A673 (cell line): ENCODE data around the gene TBC1D2. TPM values are rescaled to one million over a fixed set of nuclear protein-coding genes. Genes with fewer than 3 reads are reported as not detected.

ENCODE experiments used
- BruUV-seq: library from RNA; stranded (reverse); fragments of 400-500 nt; replicated peaks from 2 replicates; lab custom pipeline; 2021; lab: Mats Ljungman, UMichigan
- CTCF ChIA-PET: fragments of 300-600 bp; sonication (Branson Sonifier 250); formaldehyde crosslinking; loops from one replicate; lab custom pipeline; 2022; ENCODE audit warnings: antibody characterized with exemption; lab: Charles Lee
- POLR2A ChIA-PET: fragments of 300-600 bp; sonication (Branson Sonifier 250); formaldehyde crosslinking; loops from one replicate; lab custom pipeline; 2022; ENCODE audit warnings: antibody characterized with exemption; ENCODE audit not compliant: low non-redundant PET; lab: Charles Lee
- DNase-seq: peaks from one replicate; pipeline ENCODE4 v3.0.0-alpha.2; 2015; ENCODE audit warnings: low spot score
- H3K27ac ChIP-seq: fragments of 200-600 bp; sonication (generic); 2 replicates; pipeline ENCODE4 v1.5.1; 2016; ENCODE audit warnings: mixed run types, low read depth, mild to moderate bottlenecking, mixed read lengths, antibody characterized with exemption, low read length; ENCODE audit not compliant: poor library complexity, severe bottlenecking
- H3K27me3 ChIP-seq: fragments of 200-600 bp; sonication (generic); replicated peaks from 2 replicates; pipeline ENCODE4 v1.6.1; 2017; ENCODE audit warnings: mixed run types, low read depth, mild to moderate bottlenecking, mixed read lengths, antibody characterized with exemption, low read length; ENCODE audit not compliant: insufficient read depth, poor library complexity
- H3K36me3 ChIP-seq: fragments of 200-600 bp; sonication (generic); 2 replicates; pipeline ENCODE4 v1.6.1; 2016; ENCODE audit warnings: mixed run types, mild to moderate bottlenecking, mixed read lengths, antibody characterized with exemption, low read length; ENCODE audit not compliant: insufficient read depth, poor library complexity, severe bottlenecking
- H3K4me1 ChIP-seq: fragments of 200-600 bp; sonication (generic); 2 replicates; pipeline ENCODE4 v1.6.1; 2017; ENCODE audit warnings: mixed run types, mild to moderate bottlenecking, mixed read lengths, antibody characterized with exemption, low read length; ENCODE audit not compliant: insufficient read depth, poor library complexity, severe bottlenecking
- H3K4me3 ChIP-seq: fragments of 200-600 bp; sonication (generic); 2 replicates; pipeline ENCODE4 v1.5.1; 2016; ENCODE audit warnings: low read depth, mixed run types, mild to moderate bottlenecking, mixed read lengths, low read length; ENCODE audit not compliant: poor library complexity, severe bottlenecking
- H3K9me3 ChIP-seq: fragments of 200-600 bp; sonication (generic); 2 replicates; pipeline ENCODE4 v1.6.1; 2016; ENCODE audit warnings: mixed run types, low read depth, mild to moderate bottlenecking, mixed read lengths, antibody characterized with exemption, low read length; ENCODE audit not compliant: poor library complexity, severe bottlenecking
- CTCF ChIP-seq: fragments of 300-800, 200-600 bp; sonication (generic); conservative IDR thresholded peaks from 2 replicates; pipeline ENCODE4 v1.5.1; 2017; ENCODE audit warnings: low read depth, mild to moderate bottlenecking, antibody characterized with exemption, low read length, moderate library complexity, mixed read lengths
- EZH2 ChIP-seq: fragments of 200-600 bp; sonication (generic); IDR thresholded peaks from 2 replicates; pipeline ENCODE4 v1.6.1; 2017; ENCODE audit warnings: borderline replicate concordance, low read depth, mild to moderate bottlenecking, mixed read lengths, antibody characterized with exemption, low read length; ENCODE audit not compliant: poor library complexity, severe bottlenecking
- intact Hi-C: fragments of 100-400 bp; cut with micrococcal nuclease; formaldehyde crosslinking; loops from one replicate; pipeline ENCODE4 v1.10.0; 2022; ENCODE audit not compliant: unreplicated experiment
- total RNA-seq: library from RNA; stranded (reverse); gene quantifications from 2 replicates; pipeline ENCODE4 v1.2.3, GENCODE V29; 2021

TBC1D2 gene
- total RNA-seq, 1 experiment from 2014 or later: 3.2 TPM

- POLR2A ChIA-PET: no interaction called here
- no peaks in the 10 kb centered on the region for H3K27me3 ChIP-seq
- intact Hi-C loops: no loop called here
- BruUV-seq: no TSS peak
- no peak for DNase-seq
- CTCF ChIA-PET: no interaction called here
- no peak overlapping the region for H3K27ac ChIP-seq
- H3K4me3 ChIP-seq: no peak overlapping the region
- H3K9me3 ChIP-seq: no peaks in the 10 kb centered on the region
- no peaks in the 10 kb centered on the region for H3K36me3 ChIP-seq
- no peaks in the 10 kb centered on the region for H3K4me1 ChIP-seq
- TF ChIP-seq EZH2: no peak
- TF ChIP-seq CTCF: no peak
Measured at GRCh38 chr9:98202252-98202651, 53.2 kb downstream of the TBC1D2 start.

- ChIA-PET POLR2A (no interaction called here), CTCF (no interaction called here)
- DNase-seq: no peak
- Histone ChIP-seq H3K27me3 (no peaks in the 10 kb centered on the region), H3K4me1 (no peaks in the 10 kb centered on the region), H3K9me3 (no peaks in the 10 kb centered on the region), H3K27ac (no peak overlapping the region), H3K4me3 (no peak overlapping the region), H3K36me3 (no peaks in the 10 kb centered on the region)
- intact Hi-C loops: no loop called here
- BruUV-seq: no TSS peak
- TF ChIP-seq CTCF (no peak), EZH2 (no peak)
Measured at GRCh38 chr9:98201749-98202148, 53.7 kb downstream of the TBC1D2 start.

- no peaks in the 10 kb centered on the region for H3K4me1 ChIP-seq
- CTCF ChIA-PET: no interaction called here
- no peaks in the 10 kb centered on the region for H3K9me3 ChIP-seq
- POLR2A ChIA-PET: no interaction called here
- H3K27ac ChIP-seq: no peak overlapping the region
- H3K27me3 ChIP-seq: no peaks in the 10 kb centered on the region
- no peak for DNase-seq
- BruUV-seq: no TSS peak
- H3K36me3 ChIP-seq: no peaks in the 10 kb centered on the region
- TF ChIP-seq EZH2 (no peak), CTCF (no peak)
- intact Hi-C loops: no loop called here
- H3K4me3 ChIP-seq: no peak overlapping the region
Measured at GRCh38 chr9:98201102-98201501, 54.3 kb downstream of the TBC1D2 start.
